SU-DHL-6 (cell line): Measurements from ENCODE around the gene SPATA6.

ENCODE experiments used
- EZH2phosphoT487 ChIP-seq: fragments of 200-600 bp; sonication (generic), shearing (Covaris generic); conservative IDR thresholded peaks from 2 replicates; pipeline ENCODE4 v1.6.1; 2018; ENCODE audit warnings: mild to moderate bottlenecking, antibody characterized with exemption, low read length, moderate library complexity, mixed read lengths
- TF ChIP-seq, protein P1 (sequence below): fragments of 200-600 bp; sonication (generic); IDR thresholded peaks from one replicate; pipeline ENCODE4 v1.5.1; 2017; ENCODE audit warnings: antibody characterized with exemption, mild to moderate bottlenecking, low read length, moderate library complexity; ENCODE audit not compliant: insufficient read depth, poor library complexity, severe bottlenecking

DNA sequence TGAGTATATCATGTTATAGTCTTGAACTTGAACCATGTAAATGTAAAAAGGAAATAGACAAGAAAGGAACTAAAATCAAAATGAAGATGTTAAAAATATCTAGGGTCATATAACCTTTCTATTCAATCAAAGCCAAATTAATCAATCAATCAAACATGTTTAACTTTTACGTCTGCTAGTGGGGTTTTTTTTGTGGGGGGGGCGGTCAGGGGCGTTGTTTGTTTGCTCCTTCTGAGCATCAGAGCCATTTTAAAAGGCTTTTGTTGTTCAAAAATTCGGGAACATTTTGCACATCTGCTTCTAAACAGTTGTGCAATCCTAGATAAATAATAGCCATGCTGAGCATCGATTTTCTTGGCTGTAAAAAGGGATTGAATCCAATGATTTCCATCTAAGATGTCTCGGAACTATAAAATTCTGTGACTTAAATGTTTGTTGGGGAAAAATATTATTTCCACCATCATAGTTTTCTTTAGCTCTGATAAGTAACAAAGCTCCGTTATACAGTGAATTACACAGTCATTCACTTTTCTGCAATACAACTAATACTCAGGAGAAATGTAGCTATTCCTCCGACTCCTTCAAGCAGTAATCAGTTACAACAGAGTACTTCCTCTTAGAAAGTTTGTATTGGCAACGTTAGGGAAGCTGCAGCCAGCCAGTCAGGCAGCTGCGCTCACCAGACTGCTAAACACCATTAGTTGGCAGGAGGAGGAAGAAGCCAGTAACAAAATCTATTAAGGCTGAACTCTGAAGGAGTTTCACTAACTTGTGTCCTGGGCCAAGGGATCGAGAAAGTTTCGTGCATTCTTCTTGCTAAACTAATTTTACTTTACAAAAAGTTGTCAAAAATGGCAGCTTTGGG lies 2.2 kb downstream of the SPATA6 start:
- TF ChIP-seq, protein P1, sequence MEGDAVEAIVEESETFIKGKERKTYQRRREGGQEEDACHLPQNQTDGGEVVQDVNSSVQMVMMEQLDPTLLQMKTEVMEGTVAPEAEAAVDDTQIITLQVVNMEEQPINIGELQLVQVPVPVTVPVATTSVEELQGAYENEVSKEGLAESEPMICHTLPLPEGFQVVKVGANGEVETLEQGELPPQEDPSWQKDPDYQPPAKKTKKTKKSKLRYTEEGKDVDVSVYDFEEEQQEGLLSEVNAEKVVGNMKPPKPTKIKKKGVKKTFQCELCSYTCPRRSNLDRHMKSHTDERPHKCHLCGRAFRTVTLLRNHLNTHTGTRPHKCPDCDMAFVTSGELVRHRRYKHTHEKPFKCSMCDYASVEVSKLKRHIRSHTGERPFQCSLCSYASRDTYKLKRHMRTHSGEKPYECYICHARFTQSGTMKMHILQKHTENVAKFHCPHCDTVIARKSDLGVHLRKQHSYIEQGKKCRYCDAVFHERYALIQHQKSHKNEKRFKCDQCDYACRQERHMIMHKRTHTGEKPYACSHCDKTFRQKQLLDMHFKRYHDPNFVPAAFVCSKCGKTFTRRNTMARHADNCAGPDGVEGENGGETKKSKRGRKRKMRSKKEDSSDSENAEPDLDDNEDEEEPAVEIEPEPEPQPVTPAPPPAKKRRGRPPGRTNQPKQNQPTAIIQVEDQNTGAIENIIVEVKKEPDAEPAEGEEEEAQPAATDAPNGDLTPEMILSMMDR = no peak
- TF ChIP-seq EZH2phosphoT487 = no peak
